AG04449 (cell line): ENCODE measurements around the gene B3GNT4.
"Not testable (repeated sequence)": the region's sequence is repeated elsewhere in the genome, so short reads cannot be mapped to it uniquely, and the experiment has no call there.

Experiments
- CTCF ChIA-PET: fragments of 350-600 bp; formaldehyde crosslinking; extraction: SDS; loops from one replicate; lab custom pipeline; 2021; ENCODE audit warnings: antibody characterized with exemption; lab: Yijun Ruan, JAX
- POLR2A ChIA-PET: fragments of 400-600, 350-600 bp; formaldehyde crosslinking; extraction: SDS; loops from one replicate; lab custom pipeline; 2020; ENCODE audit warnings: antibody characterized with exemption, inconsistent platforms; lab: Yijun Ruan, JAX
- DNase-seq: peaks from one replicate; pipeline ENCODE4 v3.0.0-alpha.2; 2010; ENCODE audit warnings: low read depth, low spot score
- H3K4me3 ChIP-seq: 2 replicates; pipeline ENCODE4 v1.5.1; 2011; ENCODE audit warnings: low read depth, mild to moderate bottlenecking, control low read depth, low read length
- CTCF ChIP-seq: IDR thresholded peaks from one replicate; pipeline ENCODE4 v1.5.1; 2011; ENCODE audit warnings: mild to moderate bottlenecking, moderate library complexity, low read length, control low read depth, inconsistent platforms; ENCODE audit not compliant: insufficient read depth; ENCODE audit errors: missing control alignments

Gene B3GNT4

GRCh38 chr12:122201381-122201780 is 2.1 kb upstream of the B3GNT4 start:
- ChIA-PET POLR2A (no interaction called here), CTCF (interaction anchor here (0.8 kb wide), 1 partner anchor 11 kb away, joined by 4 read pairs; no protein-coding TSS in a partner anchor)
- no peak for TF ChIP-seq CTCF
- no peak overlapping the region for H3K4me3 ChIP-seq
- no peak for DNase-seq

- H3K4me3 ChIP-seq, result no peak overlapping the region
- CTCF ChIA-PET, result interaction anchor here (0.8 kb wide), 1 partner anchor 12 kb away, joined by 4 read pairs; no protein-coding TSS in a partner anchor
- no peak for DNase-seq
- no peak for TF ChIP-seq CTCF
- POLR2A ChIA-PET, result no interaction called here
These were observed 1.5 kb upstream of the B3GNT4 start for GRCh38 chr12:122202017-122202416.

GRCh38 chr12:122202811-122203210 is 698 bp upstream of the B3GNT4 start:
- H3K4me3 ChIP-seq, result peak overlapping the region; percentile 63
- CTCF ChIA-PET, DNase-seq: not testable (repeated sequence)
- POLR2A ChIA-PET, result interaction anchor here (0.5 kb wide), 1 partner anchor 16 kb away, joined by 4 read pairs; no protein-coding TSS in a partner anchor

- no peak for TF ChIP-seq CTCF
- DNase-seq, result no peak
- ChIA-PET POLR2A (no interaction called here), CTCF (interaction anchor here (0.7 to 1.2 kb wide), 3 partner anchors 11 to 22 kb away, joined by 3 to 4 read pairs (median 4); no protein-coding TSS in a partner anchor)
- peak overlapping the region; percentile 63 for H3K4me3 ChIP-seq
These were observed 901 bp downstream of the B3GNT4 start for GRCh38 chr12:122204167-122205052.

GRCh38 chr12:122205053-122205925 is 1.8 kb downstream of the B3GNT4 start:
- TF ChIP-seq CTCF, result no peak
- CTCF ChIA-PET, result interaction anchor here (0.7 to 1.2 kb wide), 3 partner anchors 11 to 23 kb away, joined by 3 to 4 read pairs (median 4); no protein-coding TSS in a partner anchor
- no peak for DNase-seq
- POLR2A ChIA-PET, result no interaction called here
- H3K4me3 ChIP-seq, result no peak overlapping the region

GRCh38 chr12:122206111-122206881 is 2.8 kb downstream of the B3GNT4 start:
- CTCF ChIA-PET, result no interaction called here
- POLR2A ChIA-PET, result no interaction called here
- TF ChIP-seq CTCF, result no peak
- no peak overlapping the region for H3K4me3 ChIP-seq
- no peak for DNase-seq
